ENCODE data around the gene GLP1R. TPM values are rescaled to one million over a fixed set of nuclear protein-coding genes. Genes with fewer than 3 reads are reported as not detected.

The GLP1R gene
- total RNA-seq, 3 donors from 2014 or later (not counting 1 experiment from before 2014, with no cell fraction given), result 2.2 to 6.5 (median 3.0) TPM

DNA sequence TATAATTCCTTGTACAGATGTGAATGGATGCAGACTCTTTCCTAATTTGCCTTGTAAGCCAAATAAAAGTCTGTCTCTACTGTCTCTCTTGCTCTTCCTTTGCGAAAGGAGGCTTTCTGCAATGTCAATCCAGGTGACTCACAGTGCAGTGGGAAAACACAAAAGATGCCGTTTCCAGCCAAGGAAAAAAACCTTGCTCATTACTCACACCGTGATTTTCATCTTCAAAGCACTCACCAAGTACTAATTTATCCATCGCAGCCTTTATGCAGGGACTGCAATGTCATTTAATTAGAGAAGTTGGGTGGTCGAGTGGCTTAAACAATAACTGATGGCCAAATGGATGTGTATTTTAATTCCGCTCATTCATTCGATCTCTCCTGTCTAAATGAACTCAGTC, 42.6 kb downstream of the GLP1R start:
- TF ChIP-seq, protein P1, sequence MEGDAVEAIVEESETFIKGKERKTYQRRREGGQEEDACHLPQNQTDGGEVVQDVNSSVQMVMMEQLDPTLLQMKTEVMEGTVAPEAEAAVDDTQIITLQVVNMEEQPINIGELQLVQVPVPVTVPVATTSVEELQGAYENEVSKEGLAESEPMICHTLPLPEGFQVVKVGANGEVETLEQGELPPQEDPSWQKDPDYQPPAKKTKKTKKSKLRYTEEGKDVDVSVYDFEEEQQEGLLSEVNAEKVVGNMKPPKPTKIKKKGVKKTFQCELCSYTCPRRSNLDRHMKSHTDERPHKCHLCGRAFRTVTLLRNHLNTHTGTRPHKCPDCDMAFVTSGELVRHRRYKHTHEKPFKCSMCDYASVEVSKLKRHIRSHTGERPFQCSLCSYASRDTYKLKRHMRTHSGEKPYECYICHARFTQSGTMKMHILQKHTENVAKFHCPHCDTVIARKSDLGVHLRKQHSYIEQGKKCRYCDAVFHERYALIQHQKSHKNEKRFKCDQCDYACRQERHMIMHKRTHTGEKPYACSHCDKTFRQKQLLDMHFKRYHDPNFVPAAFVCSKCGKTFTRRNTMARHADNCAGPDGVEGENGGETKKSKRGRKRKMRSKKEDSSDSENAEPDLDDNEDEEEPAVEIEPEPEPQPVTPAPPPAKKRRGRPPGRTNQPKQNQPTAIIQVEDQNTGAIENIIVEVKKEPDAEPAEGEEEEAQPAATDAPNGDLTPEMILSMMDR (IDR thresholded peaks at IDR 0.05), result no peak
- no peaks in the 10 kb centered on the region for H3K36me3 ChIP-seq (ENCODE audit: control insufficient read depth, insufficient read depth, low read length)
- peaks cover 9% of the 10 kb centered on the region for H3K36me3 Mint-ChIP-seq
- DNase-seq (no peak), ATAC-seq (no peak)
- H3K27ac Mint-ChIP-seq, result no peak overlapping the region
- H3K4me3 ChIP-seq (ENCODE audit: low read length), result no peak overlapping the region
- peaks cover 9 to 14% of the 10 kb centered on the region in 2 donors for H3K4me1 Mint-ChIP-seq
- intact Hi-C loops (cut with micrococcal nuclease), result no loop called here
- H3K27me3 ChIP-seq (ENCODE audit: control insufficient read depth, insufficient read depth, low read length), result peaks cover 6% of the 10 kb centered on the region
- no peaks in the 10 kb centered on the region for H3K9me3 Mint-ChIP-seq
- peaks cover 9 to 27% of the 10 kb centered on the region in 2 donors for H3K27me3 Mint-ChIP-seq (ENCODE audit: low read depth in 2 of 2)
- H3K4me3 Mint-ChIP-seq, result no peak overlapping the region
- H3K27ac ChIP-seq (ENCODE audit: low read length), result no peak overlapping the region
- no peaks in the 10 kb centered on the region for H3K9me3 ChIP-seq (ENCODE audit: control insufficient read depth, insufficient read depth, low read length)
- WGBS (ENCODE audit: insufficient coverage), result 84% methylated on average over 5 of the region's 7 CpGs
- H3K4me1 ChIP-seq (ENCODE audit: control insufficient read depth, insufficient read depth, low read length), result peaks cover 5% of the 10 kb centered on the region

DNA sequence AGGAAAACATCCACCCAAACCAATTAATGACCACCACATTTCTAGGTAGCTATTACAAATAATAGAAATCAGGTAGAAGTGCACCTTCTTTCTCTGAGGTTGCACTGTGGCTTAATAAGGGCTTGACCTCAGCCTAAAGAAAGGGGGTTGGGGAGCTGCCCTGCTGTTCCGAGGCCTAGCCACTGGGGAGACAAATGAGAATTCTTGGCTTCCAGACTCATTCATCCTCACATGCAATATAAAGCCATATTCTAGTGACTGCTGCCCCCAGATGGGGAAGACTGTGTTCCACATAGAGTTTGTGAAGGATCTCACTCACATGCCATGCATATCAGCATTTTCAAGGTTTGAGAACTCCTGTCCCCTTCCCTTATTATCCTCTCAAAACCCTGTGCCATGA, 43.5 kb downstream of the GLP1R start:
- Mint-ChIP-seq H3K27ac (no peak overlapping the region), H3K4me1 (peaks cover 0 to 5% of the 10 kb centered on the region in 2 donors), H3K4me3 (no peak overlapping the region), H3K36me3 (peaks cover 9% of the 10 kb centered on the region), H3K27me3 (ENCODE audit: low read depth in 2 of 2) (peaks cover 9 to 24% of the 10 kb centered on the region in 2 donors), H3K9me3 (no peaks in the 10 kb centered on the region)
- Histone ChIP-seq H3K36me3 (ENCODE audit: control insufficient read depth, insufficient read depth, low read length) (no peaks in the 10 kb centered on the region), H3K9me3 (ENCODE audit: control insufficient read depth, insufficient read depth, low read length) (no peaks in the 10 kb centered on the region), H3K4me3 (ENCODE audit: low read length) (no peak overlapping the region), H3K4me1 (ENCODE audit: control insufficient read depth, insufficient read depth, low read length) (no peaks in the 10 kb centered on the region), H3K27me3 (ENCODE audit: control insufficient read depth, insufficient read depth, low read length) (peaks cover 6% of the 10 kb centered on the region), H3K27ac (ENCODE audit: low read length) (no peak overlapping the region)
- 24% methylated on average over 1 of the region's 1 CpG for WGBS (ENCODE audit: insufficient coverage)
- peak in 2 of 3 donors; percentile 41 to 46 for ATAC-seq
- DNase-seq, result no peak
- intact Hi-C loops (cut with micrococcal nuclease), result no loop called here
- TF ChIP-seq, protein P1 (IDR thresholded peaks at IDR 0.05), result no peak

DNA sequence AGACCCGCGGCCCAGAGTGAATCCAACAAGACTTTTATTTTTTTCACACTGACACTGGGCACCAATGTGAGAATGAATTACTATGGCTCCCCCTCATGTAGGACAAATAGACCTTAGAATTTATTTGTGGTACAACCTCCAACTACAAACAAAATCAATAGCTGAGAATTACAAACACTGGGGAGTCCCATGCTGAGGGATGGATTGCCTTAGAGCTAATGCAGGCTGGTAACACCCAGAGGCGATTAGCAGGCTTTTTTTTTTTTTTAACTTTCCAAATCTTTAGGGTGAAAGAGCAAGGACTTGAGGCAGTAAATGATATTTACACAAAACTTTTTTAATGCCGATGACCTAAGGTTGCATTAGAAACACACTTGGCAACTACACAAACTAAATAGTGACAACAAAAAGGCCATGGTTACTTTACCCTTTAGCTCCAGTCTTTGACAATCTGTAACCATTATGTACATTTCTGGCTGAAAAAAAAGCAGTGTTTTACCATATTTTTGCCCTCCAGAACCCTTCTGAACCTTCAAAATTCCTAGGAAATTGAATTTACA, 44.6 kb downstream of the GLP1R start:
- TF ChIP-seq, protein P1 (IDR thresholded peaks at IDR 0.05), result no peak
- peaks cover 9% of the 10 kb centered on the region for H3K36me3 Mint-ChIP-seq
- DNase-seq (no peak), ATAC-seq (no peak)
- Histone ChIP-seq H3K4me3 (ENCODE audit: low read length) (no peak overlapping the region), H3K27me3 (ENCODE audit: control insufficient read depth, insufficient read depth, low read length) (peaks cover 6% of the 10 kb centered on the region), H3K9me3 (ENCODE audit: control insufficient read depth, insufficient read depth, low read length) (no peaks in the 10 kb centered on the region), H3K27ac (ENCODE audit: low read length) (no peak overlapping the region), H3K36me3 (ENCODE audit: control insufficient read depth, insufficient read depth, low read length) (no peaks in the 10 kb centered on the region), H3K4me1 (ENCODE audit: control insufficient read depth, insufficient read depth, low read length) (no peaks in the 10 kb centered on the region)
- 89% methylated on average over 3 of the region's 4 CpGs for WGBS (ENCODE audit: insufficient coverage)
- no peak overlapping the region for H3K27ac Mint-ChIP-seq
- H3K27me3 Mint-ChIP-seq (ENCODE audit: low read depth in 2 of 2), result peaks cover 9 to 17% of the 10 kb centered on the region in 2 donors
- no peak overlapping the region for H3K4me3 Mint-ChIP-seq
- intact Hi-C loops (cut with micrococcal nuclease), result no loop called here
- peaks cover 0 to 5% of the 10 kb centered on the region in 2 donors for H3K4me1 Mint-ChIP-seq
- no peaks in the 10 kb centered on the region for H3K9me3 Mint-ChIP-seq

DNA sequence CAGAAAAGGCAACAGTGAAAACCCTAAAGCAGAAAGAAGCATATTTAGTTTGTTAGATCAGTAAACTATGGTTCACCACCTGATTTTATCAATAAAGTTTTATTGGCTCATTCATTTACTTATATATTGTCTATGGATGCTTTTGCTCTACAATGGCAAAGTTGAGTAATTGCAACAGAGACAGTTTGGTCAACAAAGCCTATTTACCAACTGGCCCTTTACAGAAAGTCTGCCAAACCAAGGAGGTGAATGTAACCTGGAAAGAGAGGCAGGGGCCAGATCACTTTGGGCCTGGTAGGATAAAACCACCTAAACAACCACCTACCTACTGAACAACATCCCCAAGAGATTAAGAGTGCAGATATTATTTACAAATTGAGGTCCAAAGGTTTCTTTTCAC, 47.0 kb downstream of the GLP1R start:
- TF ChIP-seq, protein P1 (IDR thresholded peaks at IDR 0.05), result no peak
- peaks cover 4% of the 10 kb centered on the region in 2 donors for H3K4me1 Mint-ChIP-seq
- intact Hi-C loops (cut with micrococcal nuclease), result no loop called here
- H3K27ac ChIP-seq (ENCODE audit: low read length), result no peak overlapping the region
- H3K27me3 Mint-ChIP-seq (ENCODE audit: low read depth in 2 of 2), result peaks cover 9 to 17% of the 10 kb centered on the region in 2 donors
- no peaks in the 10 kb centered on the region for H3K9me3 Mint-ChIP-seq
- H3K36me3 Mint-ChIP-seq, result peaks cover 9% of the 10 kb centered on the region
- ATAC-seq (no peak), DNase-seq (no peak)
- no peak overlapping the region for H3K27ac Mint-ChIP-seq
- no peak overlapping the region for H3K4me3 Mint-ChIP-seq
- H3K27me3 ChIP-seq (ENCODE audit: control insufficient read depth, insufficient read depth, low read length), result no peaks in the 10 kb centered on the region
- H3K9me3 ChIP-seq (ENCODE audit: control insufficient read depth, insufficient read depth, low read length), result no peaks in the 10 kb centered on the region
- no peaks in the 10 kb centered on the region for H3K36me3 ChIP-seq (ENCODE audit: control insufficient read depth, insufficient read depth, low read length)
- no peak overlapping the region for H3K4me3 ChIP-seq (ENCODE audit: low read length)
- H3K4me1 ChIP-seq (ENCODE audit: control insufficient read depth, insufficient read depth, low read length), result no peaks in the 10 kb centered on the region
